Epithelial cell of proximal tubule (primary cell): Measurements from ENCODE around the gene DNAJB2. TPM values are rescaled to one million over a fixed set of nuclear protein-coding genes. Genes with fewer than 3 reads are reported as not detected.

Source experiments
- DNase-seq: peaks from one replicate; pipeline ENCODE4 v3.0.0-alpha.2; 2011; ENCODE audit warnings: low read depth
- H3K4me3 ChIP-seq: 2 replicates; pipeline ENCODE4 v1.5.1; 2011; ENCODE audit warnings: low read depth, mild to moderate bottlenecking, low read length
- CTCF ChIP-seq: conservative IDR thresholded peaks from 2 replicates; pipeline ENCODE4 v1.5.1; 2012; ENCODE audit warnings: low read depth, mild to moderate bottlenecking, low read length
- total RNA-seq: library from RNA; depleted of rRNA; stranded (reverse); fragments of >200 nt; gene quantifications from 2 replicates; pipeline ENCODE4 v1.2.3, GENCODE V29; 2015

DNAJB2 gene
- 31.8 and 54.8 TPM in 2 replicates for total RNA-seq

DNA sequence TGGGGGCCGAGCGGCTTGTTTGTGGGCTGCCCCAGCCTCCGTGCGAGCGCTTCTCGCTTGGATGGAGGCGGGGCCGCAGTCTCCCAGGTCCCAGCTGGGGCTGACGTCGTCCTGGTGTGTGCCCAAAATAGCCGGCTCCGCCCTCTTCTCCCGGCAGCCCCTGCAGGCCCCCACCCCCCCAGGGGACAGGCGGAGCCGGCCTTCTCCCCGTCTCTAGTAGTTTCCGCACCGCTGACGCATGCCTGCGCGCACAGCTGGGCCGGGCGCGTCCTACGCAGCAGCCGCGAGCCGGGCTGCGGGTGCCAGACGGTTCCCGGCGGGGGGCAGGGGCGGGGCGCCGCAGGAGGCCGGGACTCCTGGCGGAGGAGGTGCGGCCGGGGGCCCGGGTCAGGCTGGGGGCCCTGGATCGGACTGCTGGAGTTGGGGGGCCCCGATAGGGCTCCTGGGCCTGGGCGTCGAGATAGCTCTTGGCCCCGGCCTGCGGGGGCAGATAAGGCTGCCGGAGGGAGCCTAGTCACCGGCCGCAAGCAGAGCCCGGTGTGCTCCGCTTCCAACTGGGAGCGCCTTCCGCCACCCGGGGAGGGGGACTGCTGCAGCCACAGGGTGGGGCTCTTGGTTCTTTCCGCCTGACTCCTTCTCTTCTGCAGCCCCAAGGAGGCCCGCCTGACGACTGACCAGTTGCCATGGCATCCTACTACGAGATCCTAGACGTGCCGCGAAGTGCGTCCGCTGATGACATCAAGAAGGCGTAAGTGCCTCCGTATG, at the start of gene DNAJB2:
DNAJB2 (plus strand) TSS at position 216 of the 765 bp plus-strand sequence; CDS start at position 684, 468 bp downstream.
- H3K4me3 ChIP-seq, result peak within 1 kb of the TSS; percentile 78
- DNase-seq, result peak; percentile 83
- peak; percentile 10 for TF ChIP-seq CTCF

DNA sequence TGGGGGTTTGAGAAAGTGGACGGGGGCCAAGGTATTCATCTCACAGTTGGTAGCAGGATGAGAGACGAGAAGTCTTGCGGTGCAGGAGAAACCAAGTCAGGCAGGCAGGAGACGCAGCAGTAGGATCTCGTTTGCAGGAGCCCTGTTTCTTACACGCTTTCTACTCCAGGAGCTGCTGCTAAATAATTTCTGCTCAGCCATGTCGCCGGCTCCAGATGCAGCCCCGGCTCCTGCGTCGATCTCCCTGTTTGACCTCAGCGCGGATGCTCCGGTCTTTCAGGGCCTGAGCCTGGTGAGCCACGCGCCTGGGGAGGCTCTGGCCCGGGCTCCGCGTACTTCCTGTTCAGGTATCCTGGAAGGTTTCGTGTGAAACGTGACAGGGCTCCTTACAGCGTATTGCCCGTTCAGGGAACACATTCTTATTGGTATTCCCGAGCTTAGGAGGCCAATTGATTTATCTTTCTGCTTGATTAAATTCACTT, 49.1 kb upstream of the DNAJB2 start:
- peak overlapping the region; percentile 76 for H3K4me3 ChIP-seq
- TF ChIP-seq CTCF, result no peak
- no peak for DNase-seq

GRCh38 chr2:219234331-219234730, 44.8 kb upstream of the DNAJB2 start:
- H3K4me3 ChIP-seq, result no peak overlapping the region
- no peak for TF ChIP-seq CTCF

DNA sequence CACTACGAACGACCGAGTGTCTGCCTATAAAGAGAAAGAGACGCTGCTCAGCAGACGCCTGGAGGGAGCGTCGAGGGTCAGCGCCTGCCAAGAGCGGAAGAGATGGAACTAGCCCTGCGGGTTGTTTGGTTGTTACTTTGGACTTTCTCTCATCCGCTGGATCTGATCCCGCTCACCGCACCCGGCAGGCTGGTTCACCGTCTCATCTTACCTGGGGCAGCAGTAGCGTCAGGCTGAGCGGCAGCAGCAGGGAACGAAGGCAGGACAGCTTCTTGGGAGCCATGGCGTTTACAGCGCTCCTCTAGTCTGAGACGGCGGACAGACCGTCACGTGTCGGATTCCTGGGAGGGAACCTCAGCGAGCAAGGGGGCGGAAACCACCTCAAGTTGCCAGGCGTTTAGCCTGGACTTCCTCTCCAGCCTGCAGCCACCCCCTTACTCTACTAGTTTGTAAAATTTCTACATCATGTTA, 35.8 kb upstream of the DNAJB2 start:
- TF ChIP-seq CTCF, result no peak
- DNase-seq, result no peak
- peak overlapping the region; percentile 61 for H3K4me3 ChIP-seq

More at GRCh38 chr2:219234331-219234730, 44.8 kb upstream of the DNAJB2 start:
- DNase-seq, result no peak

DNA sequence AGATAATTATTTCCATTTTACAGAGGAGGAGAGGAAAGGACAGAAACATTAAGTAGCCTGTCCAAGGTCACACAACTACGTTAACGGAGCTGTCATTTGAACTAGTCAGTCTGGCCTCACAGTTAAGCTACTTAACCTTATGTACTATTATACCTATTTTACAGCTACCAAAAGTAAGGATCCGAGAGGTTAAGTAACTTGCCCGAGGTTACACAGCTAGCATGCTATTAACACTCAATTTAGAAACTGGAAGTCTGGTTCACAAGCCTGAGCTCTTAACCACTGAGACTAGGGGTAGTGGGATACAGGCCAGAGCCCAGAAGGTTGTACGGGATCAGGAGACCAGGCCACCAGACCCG, 34.4 kb upstream of the DNAJB2 start:
- no peak for TF ChIP-seq CTCF

DNA sequence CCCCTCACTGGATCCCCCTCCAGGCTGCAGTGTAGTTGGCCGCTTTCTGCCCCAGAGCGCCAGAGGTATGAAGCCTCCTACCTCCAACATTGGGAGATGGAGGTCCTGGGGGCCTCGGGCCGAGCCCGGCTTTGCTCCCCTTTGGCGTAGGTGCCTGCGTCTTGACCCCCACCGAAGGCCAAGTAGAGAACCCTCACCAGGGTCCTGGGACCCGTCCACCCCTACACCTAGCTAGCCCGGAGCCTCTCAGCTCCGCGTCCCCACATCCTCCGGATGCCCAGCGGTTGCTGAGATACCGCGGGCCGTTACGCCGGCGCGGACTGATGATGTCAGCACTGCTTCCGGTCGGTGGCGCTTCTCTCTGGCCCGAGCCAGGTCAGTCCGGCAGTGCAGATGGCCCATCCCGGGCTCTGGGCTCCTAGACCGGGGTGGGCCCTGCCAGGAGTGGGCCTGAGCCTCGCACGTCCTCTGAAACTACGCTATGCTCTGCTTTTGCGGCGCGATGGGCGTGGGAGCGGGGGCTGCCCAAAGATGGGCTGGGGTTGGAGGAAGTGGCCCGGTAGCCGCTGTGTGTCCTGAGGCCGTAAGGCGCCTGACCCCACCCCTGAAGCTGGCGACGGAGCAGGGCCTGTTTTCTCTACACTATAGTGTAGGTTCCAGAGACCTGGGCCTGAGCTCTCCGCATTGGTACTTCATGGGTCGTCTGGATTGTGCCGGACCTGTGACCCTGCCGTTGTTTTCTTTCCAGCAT, 33.8 kb upstream of the DNAJB2 start, which contains the start of the genes GLB1L and STK16:
GLB1L (minus strand) TSS at position 297 of the 751 bp plus-strand sequence. CDS start 1,871 bp downstream, outside the sequence.
STK16 (plus strand) TSS at position 332 of the 751 bp plus-strand sequence. CDS start 521 bp downstream, outside the sequence.
- peak within 1 kb of the TSS; percentile 96 for H3K4me3 ChIP-seq
- DNase-seq, result no peak
- TF ChIP-seq CTCF, result no peak

More for the DNA sequence above, 34.4 kb upstream of the DNAJB2 start:
- DNase-seq, result no peak
- peak overlapping the region; percentile 96 for H3K4me3 ChIP-seq
